CD4-positive, alpha-beta T cell (primary cell): Measurements from ENCODE around the gene TLCD1. TPM values are rescaled to one million over a fixed set of nuclear protein-coding genes. Genes with fewer than 3 reads are reported as not detected.

ENCODE experiments used
- ATAC-seq: fragments of 200-7000 bp; cut with Tn5 transposase; one replicate; pipeline ENCODE4 v1.10.0; 2022; ENCODE audit warnings: mild to moderate bottlenecking; ENCODE audit not compliant: poor library complexity
- CTCF ChIA-PET: fragments of 350-600 bp; sonication (Branson Sonifier 250); formaldehyde crosslinking; loops from one replicate; lab custom pipeline; 2021; ENCODE audit warnings: antibody characterized with exemption, inconsistent platforms; lab: Charles Lee
- POLR2A ChIA-PET: fragments of 350-600 bp; sonication (Branson Sonifier 250); formaldehyde crosslinking; loops from one replicate; lab custom pipeline; 2021; ENCODE audit warnings: antibody characterized with exemption, inconsistent platforms; lab: Charles Lee
- DNase-seq, 14 experiments: peaks; one replicate each; pipeline ENCODE4 v3.0.0-alpha.2; 2013 to 2020; ENCODE audit warnings: mixed read lengths in 2 of 14
- H3K27ac ChIP-seq, 2 donors: one replicate each; pipeline versions ENCODE4 v1.5.1 to v1.7.0; 2013; ENCODE audit warnings: low read length in 2 of 2, low read depth in 1 of 2, mild to moderate bottlenecking in 1 of 2
- H3K27me3 ChIP-seq, 2 experiments: 1 replicate in 1 of 2; 2 replicates in 1 of 2; pipeline versions ENCODE4 v1.6.1 to v1.7.0; 2013; ENCODE audit warnings: low read length in 2 of 2, control low read depth in 1 of 2, mild to moderate bottlenecking in 1 of 2, moderate library complexity in 1 of 2; ENCODE audit not compliant: insufficient read depth in 2 of 2, control insufficient read depth in 1 of 2
- H3K36me3 ChIP-seq: one replicate; pipeline ENCODE4 v1.6.1; 2013; ENCODE audit warnings: low read length, control low read depth; ENCODE audit not compliant: insufficient read depth
- H3K4me1 ChIP-seq: one replicate; pipeline ENCODE4 v1.6.1; 2013; ENCODE audit warnings: low read length, control low read depth; ENCODE audit not compliant: insufficient read depth
- H3K4me3 ChIP-seq: one replicate; pipeline ENCODE4 v1.5.1; 2013; ENCODE audit warnings: mild to moderate bottlenecking, low read length, moderate library complexity
- H3K9me3 ChIP-seq, 2 experiments: 1 replicate in 1 of 2; 2 replicates in 1 of 2; pipeline versions ENCODE4 v1.6.1 to v1.7.0; 2013; ENCODE audit warnings: low read length in 2 of 2, mild to moderate bottlenecking in 2 of 2, control low read depth in 1 of 2, moderate library complexity in 1 of 2; ENCODE audit not compliant: control insufficient read depth in 1 of 2, insufficient read depth in 1 of 2
- H3K27ac Mint-ChIP-seq: one replicate; pipeline ENCODE4 v1.8.0; 2020; ENCODE audit warnings: mixed read lengths
- H3K27me3 Mint-ChIP-seq: one replicate; pipeline ENCODE4 v1.8.0; 2021; ENCODE audit warnings: mixed read lengths
- H3K36me3 Mint-ChIP-seq: one replicate; pipeline ENCODE4 v1.8.0; 2021; ENCODE audit warnings: low read depth, mixed read lengths
- H3K4me1 Mint-ChIP-seq: one replicate; pipeline ENCODE4 v1.8.0; 2021; ENCODE audit warnings: low read depth, mixed read lengths
- H3K4me3 Mint-ChIP-seq: one replicate; pipeline ENCODE4 v1.8.0; 2020; ENCODE audit warnings: mild to moderate bottlenecking, mixed read lengths
- H3K9me3 Mint-ChIP-seq: one replicate; pipeline ENCODE4 v1.8.0; 2020; ENCODE audit warnings: mixed read lengths
- CTCF ChIP-seq: fragments of 200-600 bp; IDR thresholded peaks from one replicate; pipeline ENCODE4 v1.8.0; 2022; ENCODE audit warnings: antibody characterized with exemption, mild to moderate bottlenecking
- intact Hi-C, 2 experiments: fragments of 100-400 bp; cut with DNase I in 1 of 2; cut with micrococcal nuclease in 1 of 2; formaldehyde crosslinking; loops; one replicate each; pipeline versions ENCODE4 v1.15.1 to v1.9.0; 2023 to 2025; cut with DNase I, micrococcal nuclease
- total RNA-seq, 174 experiments: library from RNA in 2 of 174; stranded (reverse) in 2 of 174; gene quantifications; one replicate each; pipeline ENCODE4 v1.2.3 and lab custom pipeline; 2021 to 2026

Gene TLCD1
- total RNA-seq, 2 experiments from 2014 or later: 0.39 to 0.60 TPM

- Histone ChIP-seq H3K4me3 (peak overlapping the region; percentile 76), H3K4me1 (peaks cover 56% of the 10 kb centered on the region), H3K27ac (peak overlapping the region; percentile 72 to 88), H3K9me3 (no peaks in the 10 kb centered on the region), H3K36me3 (peaks cover 26% of the 10 kb centered on the region), H3K27me3 (no peaks in the 10 kb centered on the region)
- no peaks in the 10 kb centered on the region for H3K9me3 Mint-ChIP-seq
- H3K27me3 Mint-ChIP-seq: no peaks in the 10 kb centered on the region
- POLR2A ChIA-PET: interaction anchor here (0.6 to 13.8 kb wide), 9 partner anchors 17 to 207 kb away, joined by 3 to 268 read pairs (median 7); partner anchors contain the start of genes DHRS13, FLOT2, NEK8 and PHF12
- H3K4me3 Mint-ChIP-seq: peak overlapping the region; percentile 90
- peak overlapping the region; percentile 88 for H3K27ac Mint-ChIP-seq
- H3K36me3 Mint-ChIP-seq: peaks cover 20% of the 10 kb centered on the region
- H3K4me1 Mint-ChIP-seq: peaks cover 24% of the 10 kb centered on the region
- CTCF ChIA-PET: interaction anchor here (1.4 to 12.6 kb wide), 3 partner anchors 18 to 19 kb away, joined by 4 to 373 read pairs (median 6); partner anchors contain the start of genes NEK8 and TLCD1
- intact Hi-C loops: loop anchor here in 1 of 2 experiments (1.0 to 10.0 kb wide), 2 partner anchors 18 to 840 kb away; partner anchors contain the start of gene GIT1
- ATAC-seq: no peak
- no peak for TF ChIP-seq CTCF
- DNase-seq: peak in 5 of 14 experiments; percentile 16 to 67 (median 57)
Measured at GRCh38 chr17:28744972-28745785, 19.1 kb upstream of the TLCD1 start.

DNA sequence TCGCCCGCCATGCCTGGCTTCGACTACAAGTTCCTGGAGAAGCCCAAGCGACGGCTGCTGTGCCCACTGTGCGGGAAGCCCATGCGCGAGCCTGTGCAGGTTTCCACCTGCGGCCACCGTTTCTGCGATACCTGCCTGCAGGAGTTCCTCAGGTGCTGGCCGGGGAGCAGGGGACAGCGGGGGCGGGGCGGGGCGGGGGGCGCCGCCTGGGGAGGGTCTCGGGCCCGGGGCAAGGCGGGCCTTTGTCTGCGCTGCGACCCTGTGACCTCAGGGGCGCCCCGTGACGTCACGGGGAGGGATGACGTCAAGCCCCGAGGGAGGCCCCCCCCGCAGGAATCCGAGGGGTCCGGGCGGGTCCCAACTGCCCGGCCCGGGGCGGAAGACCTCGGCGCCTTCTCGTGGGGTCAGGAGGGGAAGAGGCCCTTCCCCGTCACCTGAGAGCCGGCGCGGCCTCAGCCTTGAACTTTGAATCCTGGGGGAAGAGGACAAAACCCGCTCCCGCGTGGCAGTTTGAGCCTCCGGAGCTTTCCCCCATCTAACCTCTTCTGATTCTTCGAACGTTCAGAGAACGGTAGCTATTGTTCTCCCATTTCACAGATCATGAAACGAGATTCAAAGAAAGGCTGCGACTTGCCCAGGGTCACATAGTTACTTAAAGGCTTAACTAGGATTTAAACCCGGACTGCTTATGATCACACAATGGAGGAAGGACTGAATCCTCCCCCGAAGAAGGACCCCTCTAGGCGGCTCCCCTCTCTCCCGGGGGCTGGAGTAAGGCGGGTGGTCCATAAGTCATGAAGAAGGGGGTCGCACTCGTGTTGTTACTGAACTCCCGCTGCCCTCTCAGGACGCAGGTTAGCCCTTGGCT lies 18.3 kb upstream of the TLCD1 start:
- H3K36me3 Mint-ChIP-seq: peaks cover 15% of the 10 kb centered on the region
- Histone ChIP-seq H3K27ac (peak overlapping the region; percentile 72 to 88), H3K36me3 (peaks cover 21% of the 10 kb centered on the region), H3K27me3 (no peaks in the 10 kb centered on the region), H3K9me3 (no peaks in the 10 kb centered on the region), H3K4me3 (peak overlapping the region; percentile 76), H3K4me1 (peaks cover 50% of the 10 kb centered on the region)
- peak overlapping the region; percentile 88 for H3K27ac Mint-ChIP-seq
- ATAC-seq (peak; percentile 39), DNase-seq (peak; percentile 39 to 83 (median 58))
- ChIA-PET POLR2A (interaction anchor here (0.6 to 13.8 kb wide), 11 partner anchors 16 to 208 kb away, joined by 3 to 268 read pairs (median 7); partner anchors contain the start of genes BLTP2, DHRS13, FLOT2 and NEK8), CTCF (interaction anchor here (0.9 to 12.6 kb wide), 4 partner anchors 17 to 149 kb away, joined by 3 to 373 read pairs (median 4); partner anchors contain the start of genes NEK8, RPL23A and TLCD1)
- H3K4me1 Mint-ChIP-seq: peaks cover 20% of the 10 kb centered on the region
- H3K9me3 Mint-ChIP-seq: no peaks in the 10 kb centered on the region
- H3K4me3 Mint-ChIP-seq: peak overlapping the region; percentile 90
- no peak for TF ChIP-seq CTCF
- no peaks in the 10 kb centered on the region for H3K27me3 Mint-ChIP-seq
- intact Hi-C loops: loop anchor here in 1 of 2 experiments (1.0 to 10.0 kb wide), 2 partner anchors 17 to 840 kb away; partner anchors contain the start of gene GIT1
